Mesendoderm (in vitro differentiated cells): ENCODE data around the gene SIM2.
A peak's percentile ranks its signal among the peaks of the same experiment; 100 is the strongest.

ENCODE experiments used
- DNase-seq: peaks from one replicate; pipeline ENCODE4 v3.0.0; 2013
- H2AK5ac ChIP-seq: 2 replicates; pipeline ENCODE4 v1.6.1; 2013; ENCODE audit warnings: low read length, inconsistent platforms
- H2BK120ac ChIP-seq: 2 replicates; pipeline ENCODE4 v1.6.1; 2013; ENCODE audit warnings: low read depth, mild to moderate bottlenecking, low read length, moderate library complexity, mixed read lengths
- H2BK15ac ChIP-seq: replicated peaks from 2 replicates; pipeline ENCODE4 v1.6.1; 2013; ENCODE audit warnings: low read depth, mild to moderate bottlenecking, moderate library complexity
- H2BK5ac ChIP-seq: 2 replicates; pipeline ENCODE4 v1.6.1; 2013; ENCODE audit warnings: low read length, inconsistent platforms
- H3K18ac ChIP-seq: 2 replicates; pipeline ENCODE4 v1.6.1; 2013; ENCODE audit warnings: mild to moderate bottlenecking, low read length, mixed read lengths
- H3K23ac ChIP-seq: one replicate; pipeline ENCODE4 v1.6.1; 2013; ENCODE audit warnings: low read length
- H3K27ac ChIP-seq: 2 replicates; pipeline ENCODE4 v1.5.1; 2013; ENCODE audit warnings: low read depth, mild to moderate bottlenecking, inconsistent platforms, low read length, moderate library complexity
- H3K27me3 ChIP-seq: 2 replicates; pipeline ENCODE4 v1.6.1; 2013; ENCODE audit warnings: low read length, control low read depth, mild to moderate bottlenecking, inconsistent platforms; ENCODE audit not compliant: insufficient read depth, poor library complexity
- H3K36me3 ChIP-seq: 2 replicates; pipeline ENCODE4 v1.6.1; 2013; ENCODE audit warnings: low read length, inconsistent platforms; ENCODE audit not compliant: control insufficient read depth, insufficient read depth
- H3K4ac ChIP-seq: one replicate; pipeline ENCODE4 v1.6.1; 2013; ENCODE audit warnings: low read depth, mild to moderate bottlenecking, low read length, moderate library complexity
- H3K4me1 ChIP-seq: 2 replicates; pipeline ENCODE4 v1.6.1; 2013; ENCODE audit warnings: low read depth, low read length, inconsistent platforms; ENCODE audit not compliant: control insufficient read depth
- H3K4me2 ChIP-seq: 2 replicates; pipeline ENCODE4 v1.6.1; 2013; ENCODE audit warnings: low read length
- H3K4me3 ChIP-seq: 2 replicates; pipeline ENCODE4 v1.5.1; 2013; ENCODE audit warnings: mild to moderate bottlenecking, low read length
- H3K56ac ChIP-seq: one replicate; pipeline ENCODE4 v1.6.1; 2013; ENCODE audit warnings: low read length
- H3K79me1 ChIP-seq: 2 replicates; pipeline ENCODE4 v1.6.1; 2013; ENCODE audit warnings: low read length, inconsistent platforms
- H3K79me2 ChIP-seq: 2 replicates; pipeline ENCODE4 v1.6.1; 2013; ENCODE audit warnings: mild to moderate bottlenecking, low read length; ENCODE audit not compliant: control insufficient read depth, insufficient read depth
- H3K9ac ChIP-seq: 2 replicates; pipeline ENCODE4 v1.6.1; 2013; ENCODE audit warnings: low read length, inconsistent platforms
- H4K5ac ChIP-seq: one replicate; pipeline ENCODE4 v1.6.1; 2013; ENCODE audit warnings: low read length
- H4K8ac ChIP-seq: one replicate; pipeline ENCODE4 v1.6.1; 2013; ENCODE audit warnings: low read depth, mild to moderate bottlenecking, control low read depth, low read length, moderate library complexity
- WGBS: extraction: QIAGEN DNeasy Blood & Tissue Kit; methylation state at CpG from one replicate; pipeline ENCODE4 v1.1.7; 2013; ENCODE audit warnings: low lambda C conversion rate, missing lambda C conversion rate; ENCODE audit not compliant: insufficient coverage; ENCODE audit errors: extremely low coverage; 5-methylcytosine and 5-hydroxymethylcytosine counted together

SIM2 gene

DNA sequence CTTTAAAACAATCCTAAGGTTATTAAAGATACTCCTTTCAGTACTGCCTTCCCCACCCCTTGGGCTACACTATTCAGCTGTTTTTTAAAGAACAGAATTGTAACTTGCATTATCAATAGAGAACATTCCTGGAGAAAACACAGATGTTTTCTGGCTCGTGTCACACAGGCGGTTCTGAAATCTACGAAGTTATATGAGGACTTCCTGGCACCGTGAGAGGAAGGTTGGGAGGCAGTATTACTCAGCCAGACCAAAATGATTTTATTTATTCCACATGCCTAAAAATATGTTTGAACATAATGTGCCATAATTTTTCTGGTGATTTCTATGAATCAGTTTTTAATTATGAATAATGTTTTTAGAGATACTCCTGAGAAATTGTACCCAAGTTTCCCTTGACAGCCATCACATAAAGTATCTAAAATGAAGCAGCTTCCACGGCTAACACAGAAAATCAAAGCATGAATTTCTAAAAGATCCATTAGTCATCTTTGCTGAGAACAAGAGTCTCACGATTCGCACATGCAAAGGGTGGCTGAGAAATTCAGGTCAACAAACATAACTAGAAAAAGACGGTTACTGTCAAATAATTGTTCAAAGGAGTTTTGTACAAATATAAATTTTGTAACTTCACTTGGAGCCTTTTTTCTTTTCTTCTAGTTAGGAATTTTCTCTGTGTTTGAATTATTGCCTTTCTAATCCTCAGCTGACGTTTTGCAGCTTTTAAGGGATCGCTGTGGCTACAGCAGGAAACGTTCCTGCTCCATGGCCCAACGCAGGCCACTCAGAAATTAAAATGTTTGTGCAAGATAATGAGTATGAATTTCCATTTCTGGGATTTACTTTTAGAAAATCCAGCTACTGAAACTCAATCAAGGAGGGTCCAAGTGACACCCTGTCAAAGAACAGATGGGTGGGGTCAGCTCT is 8.0 kb upstream of the SIM2 start:
- no peak overlapping the region for H3K23ac ChIP-seq
- no peak overlapping the region for H2BK15ac ChIP-seq
- H3K79me2 ChIP-seq = no peaks in the 10 kb centered on the region
- H3K36me3 ChIP-seq = no peaks in the 10 kb centered on the region
- no peak overlapping the region for H3K4me3 ChIP-seq
- H3K18ac ChIP-seq = no peak overlapping the region
- no peak overlapping the region for H3K4me2 ChIP-seq
- peaks cover 51% of the 10 kb centered on the region for H3K27me3 ChIP-seq
- H4K8ac ChIP-seq = no peak overlapping the region
- no peak overlapping the region for H2BK120ac ChIP-seq
- no peak overlapping the region for H3K4ac ChIP-seq
- no peak overlapping the region for H3K9ac ChIP-seq
- H3K27ac ChIP-seq = no peak overlapping the region
- no peaks in the 10 kb centered on the region for H3K79me1 ChIP-seq
- H2AK5ac ChIP-seq = no peak overlapping the region
- no peak overlapping the region for H3K56ac ChIP-seq
- DNase-seq = no peak
- H3K4me1 ChIP-seq = no peaks in the 10 kb centered on the region
- WGBS = no CpG with 5 or more reads among the region's 12 CpGs
- no peak overlapping the region for H4K5ac ChIP-seq
- H2BK5ac ChIP-seq = no peak overlapping the region

DNA sequence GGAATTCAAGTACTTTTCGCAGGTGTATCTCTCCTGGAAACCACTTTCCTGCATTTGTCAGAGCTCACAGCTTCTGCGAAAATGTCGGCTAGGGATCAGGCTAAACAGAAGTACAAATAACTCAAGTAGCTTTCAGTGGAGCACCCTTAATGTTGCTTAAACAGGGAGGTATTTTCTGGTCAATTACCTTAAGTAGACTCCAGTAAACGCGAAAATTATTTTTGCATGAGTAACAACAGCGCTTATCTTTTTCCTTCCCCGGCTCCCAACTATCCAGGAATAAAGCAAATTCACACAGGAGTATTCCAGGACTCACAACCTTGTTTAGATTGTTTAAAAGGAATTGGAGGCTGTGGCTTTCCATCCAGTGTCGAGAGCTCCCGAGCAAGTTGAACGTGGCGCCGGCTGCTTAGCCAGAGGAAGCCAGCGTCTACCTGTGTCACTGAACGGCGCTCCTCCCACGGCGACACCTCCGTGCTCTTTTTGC is 7.3 kb upstream of the SIM2 start:
- no peak overlapping the region for H3K56ac ChIP-seq
- H3K18ac ChIP-seq = no peak overlapping the region

DNA sequence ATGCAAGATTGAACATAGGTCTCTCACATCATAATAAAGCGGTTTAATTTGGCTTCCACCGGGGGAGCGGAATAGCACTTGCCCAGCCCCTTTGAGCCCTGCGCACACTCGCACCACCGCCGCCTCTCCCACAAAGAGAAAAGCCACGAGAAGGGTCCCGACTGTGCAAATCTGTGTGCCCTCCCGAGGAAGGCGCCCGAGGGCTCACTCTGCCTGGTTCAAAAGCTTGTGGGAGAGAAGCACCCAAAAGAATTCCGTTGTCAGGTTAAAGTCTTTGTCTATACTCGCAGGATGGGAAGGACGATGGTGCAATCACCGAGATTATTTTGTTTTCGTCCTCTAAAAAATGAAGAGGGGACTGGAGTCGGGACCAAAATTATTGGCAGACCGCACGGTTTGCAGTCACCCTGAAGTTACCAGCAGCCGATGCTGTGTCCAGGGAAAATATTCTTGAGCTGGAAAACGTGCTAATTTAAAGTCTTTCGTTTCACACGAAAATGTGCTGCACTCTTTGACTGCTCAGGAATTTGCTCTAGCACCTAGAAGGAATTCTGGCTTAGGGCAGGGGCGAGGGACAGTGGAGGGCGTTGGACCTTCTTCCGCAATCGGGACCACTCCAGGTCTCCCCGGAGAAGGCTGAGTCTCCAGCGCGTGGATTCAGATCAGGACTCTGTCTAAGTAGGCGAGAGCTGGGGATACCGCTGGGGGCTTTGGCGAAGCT is 6.6 kb upstream of the SIM2 start:
- H3K4me3 ChIP-seq = no peak overlapping the region

More for the DNA sequence above, 7.3 kb upstream of the SIM2 start:
- H3K23ac ChIP-seq = no peak overlapping the region
- H3K9ac ChIP-seq = no peak overlapping the region
- no peak overlapping the region for H2BK5ac ChIP-seq
- H3K79me2 ChIP-seq = no peaks in the 10 kb centered on the region
- H3K4me1 ChIP-seq = no peaks in the 10 kb centered on the region
- H3K79me1 ChIP-seq = no peaks in the 10 kb centered on the region
- H4K5ac ChIP-seq = no peak overlapping the region
- H3K27ac ChIP-seq = no peak overlapping the region
- no CpG with 5 or more reads among the region's 18 CpGs for WGBS
- H3K4ac ChIP-seq = no peak overlapping the region
- no peak overlapping the region for H3K4me3 ChIP-seq
- H3K36me3 ChIP-seq = no peaks in the 10 kb centered on the region
- peak; percentile 16 for DNase-seq
- H2BK15ac ChIP-seq = no peak overlapping the region
- no peak overlapping the region for H2BK120ac ChIP-seq
- no peak overlapping the region for H2AK5ac ChIP-seq
- H3K27me3 ChIP-seq = peaks cover 58% of the 10 kb centered on the region
- no peak overlapping the region for H3K4me2 ChIP-seq
- no peak overlapping the region for H4K8ac ChIP-seq

DNA sequence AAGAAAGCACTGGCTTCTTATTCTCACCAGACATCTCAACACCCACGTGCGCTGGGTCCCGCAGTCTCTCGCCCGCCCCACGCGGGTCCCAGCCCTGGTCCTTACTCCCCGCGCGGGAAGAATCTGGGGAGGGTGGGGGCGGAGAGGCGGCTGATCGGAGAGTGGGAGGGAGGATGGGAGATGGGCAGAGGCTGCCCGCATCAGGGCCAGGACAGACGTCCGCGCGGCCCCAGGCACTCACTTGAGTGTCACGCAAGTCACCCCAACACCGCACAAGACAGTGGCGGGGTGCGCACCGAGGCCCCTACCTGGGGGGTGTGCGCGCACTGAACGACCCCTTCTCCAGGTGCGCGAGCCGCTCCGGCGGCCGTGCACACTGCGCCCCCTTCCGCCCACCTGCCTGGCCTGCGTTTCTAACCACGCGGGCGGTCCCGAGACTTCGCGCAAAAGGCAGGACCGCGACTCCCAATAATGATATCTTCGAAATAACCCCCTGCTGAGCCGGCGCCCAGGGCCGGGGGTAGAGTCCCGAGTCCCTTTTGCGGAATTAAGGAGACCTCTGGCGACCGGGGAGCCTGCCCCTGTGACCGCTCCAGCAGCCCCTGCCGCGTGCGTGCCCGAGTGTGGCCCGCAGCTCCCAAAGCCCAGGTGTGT is 6.0 kb upstream of the SIM2 start:
- H3K27ac ChIP-seq = no peak overlapping the region
- no peak overlapping the region for H2BK120ac ChIP-seq
- no peak overlapping the region for H4K5ac ChIP-seq
- no peak overlapping the region for H3K4ac ChIP-seq
- H3K79me2 ChIP-seq = no peaks in the 10 kb centered on the region
- no peaks in the 10 kb centered on the region for H3K4me1 ChIP-seq
- H3K18ac ChIP-seq = no peak overlapping the region
- no peak overlapping the region for H2BK15ac ChIP-seq
- peaks cover 71% of the 10 kb centered on the region for H3K27me3 ChIP-seq
- no peaks in the 10 kb centered on the region for H3K36me3 ChIP-seq
- no peak overlapping the region for H3K23ac ChIP-seq
- no peak overlapping the region for H4K8ac ChIP-seq
- H3K4me3 ChIP-seq = no peak overlapping the region
- no peak overlapping the region for H2BK5ac ChIP-seq
- no peak overlapping the region for H3K4me2 ChIP-seq
- peak overlapping the region; percentile 34 for H3K56ac ChIP-seq
- H2AK5ac ChIP-seq = no peak overlapping the region
- H3K79me1 ChIP-seq = no peaks in the 10 kb centered on the region
- peak overlapping the region; percentile 27 for H3K9ac ChIP-seq
- peak; percentile 39 for DNase-seq
- no CpG with 5 or more reads among the region's 57 CpGs for WGBS

More for the DNA sequence above, 6.6 kb upstream of the SIM2 start:
- peak; percentile 16 for DNase-seq
- Histone ChIP-seq H3K4me2 (no peak overlapping the region), H2BK5ac (no peak overlapping the region), H3K4ac (no peak overlapping the region), H3K18ac (no peak overlapping the region), H3K23ac (no peak overlapping the region), H3K27ac (no peak overlapping the region), H2BK15ac (no peak overlapping the region), H4K5ac (no peak overlapping the region), H3K9ac (no peak overlapping the region), H3K27me3 (peaks cover 64% of the 10 kb centered on the region), H4K8ac (no peak overlapping the region), H3K36me3 (no peaks in the 10 kb centered on the region), H2BK120ac (no peak overlapping the region), H3K79me1 (no peaks in the 10 kb centered on the region), H3K79me2 (no peaks in the 10 kb centered on the region), H3K4me1 (no peaks in the 10 kb centered on the region), H3K56ac (no peak overlapping the region), H2AK5ac (no peak overlapping the region)
- WGBS = no CpG with 5 or more reads among the region's 34 CpGs

DNA sequence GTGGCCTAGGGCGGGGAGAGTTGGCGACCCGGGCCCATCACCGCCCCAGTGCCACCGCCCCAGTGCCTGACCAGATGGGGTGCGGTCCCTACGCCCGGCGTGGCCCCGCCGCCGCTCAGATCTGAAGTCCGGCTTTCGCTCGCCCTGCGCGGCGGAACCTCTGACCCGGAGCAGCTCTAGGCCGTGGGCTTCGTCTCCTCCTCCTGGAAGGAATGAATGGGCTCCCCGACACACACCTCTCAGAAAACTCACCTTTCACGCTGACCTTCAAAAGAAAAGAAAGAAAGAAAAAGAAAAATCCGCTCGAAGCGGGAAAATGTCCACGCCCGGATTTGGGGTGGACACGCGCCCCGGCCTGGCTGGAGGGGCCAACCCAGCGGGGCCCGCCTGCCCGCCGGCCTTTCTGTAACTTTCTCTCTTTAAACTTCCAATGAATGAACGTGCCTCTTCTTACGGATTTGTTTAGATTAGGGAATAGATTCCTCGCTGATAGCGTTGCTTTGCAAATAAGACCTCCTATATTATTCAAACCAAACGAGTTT is 5.4 kb upstream of the SIM2 start:
- Histone ChIP-seq H3K9ac (peak overlapping the region; percentile 27), H3K56ac (peak overlapping the region; percentile 34), H2BK15ac (no peak overlapping the region), H3K4ac (no peak overlapping the region), H4K5ac (no peak overlapping the region), H2AK5ac (no peak overlapping the region), H3K4me2 (no peak overlapping the region), H3K79me1 (no peaks in the 10 kb centered on the region), H3K27me3 (peaks cover 76% of the 10 kb centered on the region), H3K18ac (no peak overlapping the region), H3K79me2 (no peaks in the 10 kb centered on the region), H3K4me3 (no peak overlapping the region), H3K36me3 (no peaks in the 10 kb centered on the region), H3K27ac (no peak overlapping the region), H2BK5ac (no peak overlapping the region), H3K23ac (no peak overlapping the region), H3K4me1 (no peaks in the 10 kb centered on the region), H4K8ac (no peak overlapping the region), H2BK120ac (no peak overlapping the region)
- peak; percentile 34 for DNase-seq
- no CpG with 5 or more reads among the region's 40 CpGs for WGBS
